Adipocyte (in vitro differentiated cells): ENCODE data around the gene PRKCD.
"Not testable (repeated sequence)": the region's sequence is repeated elsewhere in the genome, so short reads cannot be mapped to it uniquely, and the experiment has no call there.

Source experiments
- DNase-seq: peaks from one replicate; pipeline ENCODE4 v3.0.0-alpha.2; 2015; ENCODE audit warnings: low read depth
- H3K27me3 ChIP-seq: replicated peaks from 2 replicates; pipeline ENCODE4 v1.7.0; 2013; ENCODE audit warnings: mild to moderate bottlenecking, low read length, moderate library complexity; ENCODE audit not compliant: control insufficient read depth, insufficient read depth
- H3K36me3 ChIP-seq: 2 replicates; pipeline ENCODE4 v1.7.0; 2013; ENCODE audit warnings: low read length, mild to moderate bottlenecking, moderate library complexity; ENCODE audit not compliant: control insufficient read depth, insufficient read depth, severe bottlenecking
- H3K4me1 ChIP-seq: 2 replicates; pipeline ENCODE4 v1.7.0; 2013; ENCODE audit warnings: mild to moderate bottlenecking, low read length, moderate library complexity; ENCODE audit not compliant: control insufficient read depth, insufficient read depth
- H3K4me3 ChIP-seq: 2 replicates; pipeline ENCODE4 v1.7.0; 2013; ENCODE audit warnings: mild to moderate bottlenecking, low read length, moderate library complexity
- H3K9ac ChIP-seq: 2 replicates; pipeline ENCODE4 v1.7.0; 2013; ENCODE audit warnings: mild to moderate bottlenecking, low read length, moderate library complexity
- H3K9me3 ChIP-seq: 2 replicates; pipeline ENCODE4 v1.7.0; 2013; ENCODE audit warnings: mild to moderate bottlenecking, low read length, moderate library complexity; ENCODE audit not compliant: control insufficient read depth

The PRKCD gene

DNA sequence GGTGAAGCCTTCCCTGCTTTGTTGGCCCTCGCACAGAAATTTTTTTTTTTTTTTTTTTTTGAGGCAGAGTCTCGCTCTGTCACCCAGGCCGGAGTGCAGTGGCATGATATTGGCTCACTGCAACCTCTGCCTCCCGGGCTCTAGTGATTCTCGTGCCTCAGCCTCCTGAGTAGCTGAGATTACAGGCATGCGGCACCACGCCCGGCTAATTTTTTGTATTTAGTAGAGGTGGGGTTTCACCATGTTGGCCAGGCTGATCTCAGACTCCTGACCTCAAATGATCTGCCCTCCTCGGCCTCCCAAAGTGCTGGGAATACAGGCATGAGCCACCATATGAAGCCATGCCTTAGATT is 9.9 kb upstream of the PRKCD start:
- not testable (repeated sequence) for H3K27me3 ChIP-seq, DNase-seq, H3K9me3 ChIP-seq, H3K4me3 ChIP-seq, H3K36me3 ChIP-seq, H3K9ac ChIP-seq
- peaks cover 34% of the 10 kb centered on the region for H3K4me1 ChIP-seq

DNA sequence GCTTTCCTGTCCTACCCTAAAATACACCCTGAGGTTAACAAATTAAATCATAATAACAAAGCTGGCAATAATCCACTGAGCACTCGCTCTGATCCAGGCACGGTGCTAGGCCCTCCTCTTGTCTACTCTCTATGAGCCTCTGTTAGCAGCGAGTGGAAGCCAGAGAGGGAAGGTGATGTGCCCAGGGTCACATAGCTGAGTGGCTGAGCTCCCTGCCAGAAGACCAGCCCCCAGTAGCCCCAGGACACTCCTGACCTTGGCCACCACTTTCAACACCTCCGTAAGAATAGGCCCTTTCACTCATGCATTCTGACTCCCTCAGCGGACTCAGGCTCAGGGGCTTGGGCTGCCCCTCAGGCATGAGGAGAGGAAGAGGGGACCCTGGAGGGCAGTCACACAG is 9.5 kb upstream of the PRKCD start:
- Histone ChIP-seq H3K27me3 (no peaks in the 10 kb centered on the region), H3K9ac (no peak overlapping the region), H3K9me3 (no peaks in the 10 kb centered on the region), H3K36me3 (no peaks in the 10 kb centered on the region), H3K4me1 (peaks cover 37% of the 10 kb centered on the region), H3K4me3 (no peak overlapping the region)
- no peak for DNase-seq

DNA sequence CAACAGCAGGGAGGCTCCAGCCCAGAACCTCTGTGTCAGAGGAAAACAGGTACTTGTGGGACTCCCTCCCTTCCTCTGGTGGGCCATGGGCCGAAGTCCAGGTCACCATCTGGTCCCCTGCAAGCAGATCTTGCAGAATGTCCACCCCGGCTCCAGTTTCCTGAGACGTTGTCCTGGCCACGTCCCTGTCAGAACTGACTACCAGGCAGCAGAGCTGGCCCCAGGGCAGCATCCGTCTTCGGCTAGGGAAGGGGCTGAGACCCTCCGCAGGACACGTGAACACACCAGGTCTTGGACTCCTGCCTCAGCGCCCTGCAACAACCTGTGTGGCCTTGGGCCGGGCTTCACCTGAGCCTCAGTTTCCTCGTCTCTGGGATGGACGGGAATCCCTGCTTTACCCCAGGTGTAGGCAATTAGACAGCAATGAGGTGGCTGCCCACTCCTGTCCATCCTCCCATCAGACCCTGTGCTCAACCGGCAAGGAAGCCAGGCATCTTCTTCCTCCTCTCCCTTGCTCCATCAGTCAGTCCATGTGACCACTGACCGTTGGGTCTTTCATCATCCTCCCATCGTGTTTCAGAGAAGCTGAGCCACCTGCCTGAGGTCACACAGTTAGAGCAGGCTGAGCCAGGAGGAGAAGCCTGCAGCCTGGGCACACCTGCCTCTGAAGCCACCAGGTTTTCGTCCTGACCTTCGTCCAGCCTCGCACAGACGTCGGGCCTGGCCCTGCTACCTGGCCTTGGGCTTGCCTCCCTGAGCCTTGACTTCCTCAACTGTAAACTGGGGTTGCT is 8.9 kb upstream of the PRKCD start:
- Histone ChIP-seq H3K36me3 (no peaks in the 10 kb centered on the region), H3K9ac (no peak overlapping the region), H3K9me3 (no peaks in the 10 kb centered on the region), H3K27me3 (peaks cover 2% of the 10 kb centered on the region), H3K4me1 (peaks cover 37% of the 10 kb centered on the region), H3K4me3 (no peak overlapping the region)
- DNase-seq = no peak

DNA sequence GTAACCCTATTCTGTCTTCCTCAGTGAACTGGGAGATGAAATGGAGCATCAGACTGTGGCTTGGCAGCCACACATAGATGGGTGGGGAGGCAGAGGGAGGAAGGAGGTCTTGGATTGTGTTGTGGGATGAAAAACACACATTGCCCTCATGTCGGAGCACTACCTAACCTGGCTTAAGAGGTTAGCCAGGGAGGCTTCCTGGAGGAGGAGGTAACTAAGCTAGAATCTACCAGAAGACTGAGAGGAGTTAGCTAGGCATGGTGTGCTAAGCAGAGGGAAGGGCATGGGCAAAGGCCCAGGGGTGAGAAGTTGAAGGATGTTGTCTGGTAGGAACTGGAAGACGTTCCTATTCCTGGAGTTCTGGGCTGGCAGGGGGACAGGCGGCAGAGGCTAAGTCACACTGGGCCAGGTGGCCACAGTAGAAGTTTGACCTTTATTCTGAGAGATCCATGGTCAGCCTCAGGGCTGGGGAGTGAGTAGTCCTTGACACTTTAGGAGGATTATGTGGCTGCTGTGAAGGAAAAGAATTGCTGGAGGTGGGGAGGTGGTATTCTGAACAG is 7.7 kb upstream of the PRKCD start:
- Histone ChIP-seq H3K36me3 (no peaks in the 10 kb centered on the region), H3K9me3 (no peaks in the 10 kb centered on the region), H3K4me1 (peaks cover 37% of the 10 kb centered on the region), H3K4me3 (no peak overlapping the region), H3K27me3 (peaks cover 14% of the 10 kb centered on the region), H3K9ac (no peak overlapping the region)
- DNase-seq = no peak

DNA sequence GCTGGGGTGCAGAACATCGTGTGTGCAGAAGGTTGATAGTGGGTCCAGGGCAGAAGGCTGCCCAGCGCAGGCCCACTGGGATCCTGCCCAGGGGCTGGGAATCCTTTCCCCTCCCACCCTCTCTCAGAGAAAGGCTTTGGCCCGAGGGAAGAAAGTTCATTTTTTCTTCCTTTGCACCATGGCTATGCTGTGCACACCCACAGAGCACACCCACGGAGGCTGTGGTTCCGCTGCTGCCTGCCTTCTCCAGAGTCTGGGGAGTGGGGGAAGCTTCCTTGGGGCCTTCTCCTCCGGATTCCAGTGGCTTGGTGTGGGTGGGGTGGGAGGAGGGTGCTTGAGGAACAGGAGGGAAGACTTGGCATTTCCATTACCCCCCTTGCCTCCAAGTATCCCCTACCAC is 7.0 kb upstream of the PRKCD start:
- DNase-seq = peak; percentile 14
- Histone ChIP-seq H3K4me1 (peaks cover 40% of the 10 kb centered on the region), H3K9ac (no peak overlapping the region), H3K27me3 (peaks cover 16% of the 10 kb centered on the region), H3K36me3 (no peaks in the 10 kb centered on the region), H3K4me3 (no peak overlapping the region), H3K9me3 (no peaks in the 10 kb centered on the region)

DNA sequence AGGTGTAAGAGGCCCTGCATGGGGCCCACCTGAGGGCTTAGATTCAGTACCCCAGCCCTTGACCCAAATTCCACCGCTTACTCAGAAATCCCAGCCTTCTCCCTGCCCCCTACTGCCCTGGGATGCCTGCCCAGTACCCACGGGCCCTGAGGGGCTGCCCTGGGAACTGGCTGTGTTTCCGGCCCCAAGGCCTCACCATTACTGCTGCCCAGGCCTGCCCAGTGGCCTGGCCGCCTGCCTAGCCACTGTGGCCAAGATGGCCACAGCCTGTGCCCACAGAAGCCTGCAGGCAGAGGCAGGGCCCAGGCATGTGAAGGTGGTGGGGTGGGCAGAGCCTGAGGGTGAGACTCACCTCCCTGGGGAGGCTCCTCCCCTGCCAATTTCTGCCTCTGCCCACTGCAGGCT is 6.1 kb upstream of the PRKCD start:
- no peaks in the 10 kb centered on the region for H3K36me3 ChIP-seq
- no peak for DNase-seq
- peaks cover 45% of the 10 kb centered on the region for H3K4me1 ChIP-seq
- H3K9ac ChIP-seq = no peak overlapping the region
- no peak overlapping the region for H3K4me3 ChIP-seq
- H3K9me3 ChIP-seq = no peaks in the 10 kb centered on the region
- H3K27me3 ChIP-seq = peaks cover 16% of the 10 kb centered on the region

DNA sequence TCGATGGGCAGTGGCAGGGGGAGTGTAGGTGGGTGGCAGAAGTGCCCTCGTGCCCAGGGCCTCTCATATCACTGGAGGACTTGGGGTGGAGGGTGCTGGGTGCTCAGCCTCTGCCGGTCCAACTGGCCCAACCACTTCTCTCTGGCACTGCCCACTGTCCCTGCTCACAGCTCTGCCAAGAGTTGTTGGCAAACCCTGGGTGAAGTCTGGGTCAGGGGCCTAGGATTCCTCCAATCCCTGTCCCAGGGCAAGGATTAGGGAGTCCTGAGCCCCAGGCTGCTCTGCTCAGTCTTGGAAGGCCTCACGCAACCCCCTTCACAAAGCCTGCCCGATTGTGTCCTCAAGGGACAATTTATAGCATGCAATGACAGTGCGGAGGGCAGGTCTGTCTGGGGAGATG is 5.2 kb upstream of the PRKCD start:
- peaks cover 42% of the 10 kb centered on the region for H3K4me1 ChIP-seq
- DNase-seq = no peak
- H3K36me3 ChIP-seq = no peaks in the 10 kb centered on the region

DNA sequence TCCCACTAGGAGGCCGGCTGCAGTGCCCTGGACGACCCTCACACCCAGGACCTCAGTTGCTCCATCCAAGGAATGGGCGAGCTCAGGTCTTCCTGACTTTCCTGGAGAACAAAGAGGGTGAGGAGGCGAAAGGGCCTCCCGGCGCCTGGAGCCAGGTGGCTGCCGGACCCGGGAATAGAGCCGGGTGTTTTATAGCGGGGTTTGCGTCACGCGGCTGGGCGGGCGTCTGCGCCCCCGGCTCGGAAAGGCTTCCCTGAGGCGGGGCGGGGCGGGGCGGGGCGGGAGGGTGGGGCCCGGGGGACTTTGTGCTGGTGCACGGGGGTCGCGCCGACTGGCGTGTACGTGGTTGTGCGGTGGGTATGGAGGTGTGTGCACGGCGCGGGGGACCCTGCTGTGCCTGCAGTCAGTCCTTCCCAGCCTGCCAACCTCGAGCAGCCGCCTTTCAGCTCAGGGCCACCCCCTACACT is 4.6 kb upstream of the PRKCD start:
- Histone ChIP-seq H3K9ac (no peak overlapping the region), H3K4me1 (peaks cover 38% of the 10 kb centered on the region), H3K4me3 (no peak overlapping the region), H3K36me3 (no peaks in the 10 kb centered on the region), H3K9me3 (no peaks in the 10 kb centered on the region), H3K27me3 (peaks cover 16% of the 10 kb centered on the region)
- no peak for DNase-seq

More for the DNA sequence above, 5.2 kb upstream of the PRKCD start:
- Histone ChIP-seq H3K9ac (peak overlapping the region; percentile 16), H3K4me3 (no peak overlapping the region), H3K9me3 (no peaks in the 10 kb centered on the region), H3K27me3 (peaks cover 16% of the 10 kb centered on the region)

DNA sequence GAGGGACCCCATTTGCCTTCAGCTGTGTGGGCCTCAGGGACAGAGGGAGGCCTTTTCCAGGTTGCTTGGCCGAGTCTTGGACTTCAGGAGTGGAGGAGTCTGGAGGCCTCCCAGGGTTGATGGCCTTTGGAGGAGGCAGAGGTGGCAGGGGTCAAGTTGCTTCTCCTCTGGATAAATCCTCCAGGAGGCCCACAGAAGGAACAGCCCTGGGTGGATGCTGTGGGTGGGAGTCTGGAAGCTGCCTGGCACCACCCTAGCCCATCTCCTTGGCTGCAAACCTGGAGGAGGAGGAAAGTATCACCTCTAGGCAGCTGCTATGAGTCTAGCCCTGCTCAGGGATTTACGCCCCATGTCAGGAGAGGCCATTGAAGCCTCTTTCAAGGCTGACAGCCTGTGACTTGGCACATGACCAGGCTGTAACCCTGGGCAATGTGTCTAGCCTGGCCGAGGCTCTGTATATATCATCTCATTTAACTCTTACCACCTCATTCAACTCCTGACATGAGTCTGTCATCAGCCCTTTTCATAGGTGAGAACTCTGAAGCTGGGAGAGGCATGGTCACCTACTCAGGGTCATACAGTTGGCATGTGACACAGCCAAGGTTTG is 2.9 kb upstream of the PRKCD start:
- peaks cover 45% of the 10 kb centered on the region for H3K4me1 ChIP-seq
- no peak overlapping the region for H3K4me3 ChIP-seq
- no peak overlapping the region for H3K9ac ChIP-seq
- peaks cover 16% of the 10 kb centered on the region for H3K27me3 ChIP-seq
- no peaks in the 10 kb centered on the region for H3K36me3 ChIP-seq
- no peak for DNase-seq
- no peaks in the 10 kb centered on the region for H3K9me3 ChIP-seq

DNA sequence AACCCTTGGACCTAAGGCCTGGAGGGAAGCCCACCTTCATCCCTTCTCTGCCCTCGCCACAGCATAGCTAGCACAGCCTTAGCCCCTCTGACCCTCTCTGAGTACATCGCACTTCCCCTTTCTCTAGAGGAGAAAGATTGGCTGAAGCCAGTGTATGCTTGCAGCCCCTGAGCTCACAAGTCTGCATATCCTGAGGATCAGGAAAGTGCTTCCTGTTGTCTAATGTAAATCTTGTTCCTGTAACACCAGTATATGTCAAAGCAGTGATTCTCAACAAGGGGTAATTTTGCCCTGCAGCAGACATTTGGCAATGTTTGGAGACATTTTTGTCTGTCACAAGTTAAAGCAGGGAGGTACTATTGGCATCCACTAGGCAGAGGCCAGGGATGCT is 2.2 kb upstream of the PRKCD start:
- Histone ChIP-seq H3K36me3 (no peaks in the 10 kb centered on the region), H3K4me1 (peaks cover 52% of the 10 kb centered on the region), H3K27me3 (peaks cover 16% of the 10 kb centered on the region), H3K4me3 (no peak overlapping the region), H3K9me3 (no peaks in the 10 kb centered on the region), H3K9ac (no peak overlapping the region)
- no peak for DNase-seq

DNA sequence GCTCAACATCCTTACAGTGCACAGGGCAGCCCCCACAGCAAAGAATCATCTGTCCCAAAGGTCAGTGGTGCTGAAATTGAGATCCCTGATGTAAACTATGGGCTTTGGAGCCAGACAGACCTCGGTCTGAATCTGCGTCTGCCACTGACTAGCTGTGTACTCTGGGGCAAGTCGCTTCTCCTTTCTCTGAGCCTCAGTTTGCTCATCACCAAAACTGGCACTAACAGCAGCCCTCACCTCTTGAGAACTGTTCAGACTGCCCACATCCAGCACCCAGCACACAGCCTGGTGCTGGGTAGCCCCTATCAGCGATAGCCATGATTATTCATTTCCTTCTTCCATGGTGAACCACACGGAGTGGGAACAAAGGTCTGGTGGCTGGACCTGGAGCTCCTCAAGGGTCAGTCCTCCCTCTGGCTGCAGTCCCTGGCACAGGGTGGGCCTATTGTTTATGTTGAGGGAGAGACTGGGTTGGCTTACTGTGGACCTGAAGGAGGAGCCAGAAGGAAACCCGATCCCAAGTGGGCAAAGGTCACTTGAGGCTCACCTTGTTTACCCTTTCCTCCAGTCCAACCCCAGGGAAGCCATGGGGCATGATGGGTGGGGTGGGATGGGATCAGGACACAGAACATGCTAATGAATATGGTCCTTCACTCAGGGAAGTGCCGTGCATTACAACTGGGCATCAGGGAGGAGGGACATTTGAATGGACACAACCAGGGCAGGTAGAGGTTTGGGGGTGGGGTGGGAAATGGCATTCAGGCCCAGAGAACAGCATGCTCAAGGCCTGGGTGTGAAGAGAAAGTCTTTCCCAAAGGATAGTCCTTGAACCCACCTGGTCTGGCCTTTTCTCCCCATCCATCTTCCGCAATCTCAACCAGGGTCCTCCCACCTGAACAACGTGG is 1.6 kb upstream of the PRKCD start:
- H3K9me3 ChIP-seq = no peaks in the 10 kb centered on the region
- no peak overlapping the region for H3K4me3 ChIP-seq
- H3K36me3 ChIP-seq = no peaks in the 10 kb centered on the region
- peaks cover 16% of the 10 kb centered on the region for H3K27me3 ChIP-seq
- peaks cover 52% of the 10 kb centered on the region for H3K4me1 ChIP-seq
- no peak for DNase-seq
- H3K9ac ChIP-seq = no peak overlapping the region
